Muscle layer of duodenum (tissue), 2 donors: ENCODE results near the gene PLXNA4.

ENCODE experiments used
- H3K27ac ChIP-seq: one replicate; pipeline ENCODE4 v1.7.0; 2013; ENCODE audit warnings: mild to moderate bottlenecking, low read length
- H3K27me3 ChIP-seq: one replicate; pipeline ENCODE4 v1.7.0; 2013; ENCODE audit warnings: low read depth, mild to moderate bottlenecking, control low read depth, low read length
- H3K36me3 ChIP-seq, 2 donors: one replicate each; pipeline ENCODE4 v1.7.0; 2013; ENCODE audit warnings: low read length in 2 of 2, control low read depth in 1 of 2, mild to moderate bottlenecking in 1 of 2; ENCODE audit not compliant: insufficient read depth in 2 of 2, control insufficient read depth in 1 of 2
- H3K4me1 ChIP-seq, 2 donors: one replicate each; pipeline ENCODE4 v1.7.0; 2013; ENCODE audit warnings: low read length in 2 of 2, mild to moderate bottlenecking in 2 of 2, control low read depth in 1 of 2, moderate library complexity in 1 of 2; ENCODE audit not compliant: insufficient read depth in 2 of 2, control insufficient read depth in 1 of 2
- H3K4me3 ChIP-seq, 2 donors: one replicate each; pipeline ENCODE4 v1.7.0; 2013; ENCODE audit warnings: low read length in 2 of 2, low read depth in 1 of 2, mild to moderate bottlenecking in 1 of 2
- H3K9me3 ChIP-seq, 2 donors: one replicate each; pipeline ENCODE4 v1.7.0; 2013; ENCODE audit warnings: low read length in 2 of 2, control low read depth in 1 of 2, mild to moderate bottlenecking in 1 of 2; ENCODE audit not compliant: control insufficient read depth in 1 of 2
- donor health status: healthy.

Gene PLXNA4

GRCh38 chr7:132081686-132082085 lies 494.6 kb downstream of the PLXNA4 start:
- H3K27ac ChIP-seq: no peak overlapping the region
- peaks cover 10 to 17% of the 10 kb centered on the region in 2 donors for H3K4me1 ChIP-seq

DNA sequence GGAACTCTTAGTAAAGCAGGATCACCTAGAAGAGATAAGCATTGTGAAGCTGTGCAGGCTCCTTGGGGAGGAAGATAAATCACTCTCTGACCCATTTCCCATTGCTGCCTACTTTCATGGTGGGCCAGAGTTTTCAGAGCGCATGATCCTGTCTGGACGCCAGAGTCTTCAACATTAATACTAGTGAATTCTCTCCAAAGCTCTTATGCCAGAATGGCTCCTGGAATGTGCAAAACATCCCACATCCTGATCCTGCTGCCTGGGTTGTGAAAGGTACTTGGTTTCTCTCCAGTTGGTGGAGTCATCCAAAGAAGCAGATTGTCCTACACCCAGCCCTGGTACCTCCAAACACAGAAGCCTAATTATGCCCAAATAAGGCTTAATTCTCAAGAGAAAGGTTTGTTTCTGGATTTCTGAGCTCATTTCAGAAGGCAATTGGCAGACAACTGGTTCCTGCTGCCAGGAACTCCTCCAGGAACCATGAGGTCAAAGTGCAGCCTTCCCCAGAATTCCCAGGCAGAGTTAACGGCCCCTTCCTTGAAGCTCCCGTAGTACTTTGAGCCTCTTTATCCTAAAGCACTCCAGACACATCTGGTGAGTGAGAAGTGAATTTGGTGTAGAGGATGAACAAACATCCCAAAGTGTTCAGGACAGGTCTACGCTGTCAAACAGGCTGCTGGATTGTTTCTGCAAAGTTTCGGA lies 495.2 kb downstream of the PLXNA4 start:
- Histone ChIP-seq H3K4me3 (no peak overlapping the region), H3K4me1 (peaks cover 10 to 17% of the 10 kb centered on the region in 2 donors), H3K9me3 (no peaks in the 10 kb centered on the region), H3K27ac (no peak overlapping the region), H3K27me3 (no peaks in the 10 kb centered on the region), H3K36me3 (no peaks in the 10 kb centered on the region)

More at GRCh38 chr7:132081686-132082085, 494.6 kb downstream of the PLXNA4 start:
- Histone ChIP-seq H3K27me3 (no peaks in the 10 kb centered on the region), H3K9me3 (no peaks in the 10 kb centered on the region), H3K36me3 (no peaks in the 10 kb centered on the region), H3K4me3 (no peak overlapping the region)

GRCh38 chr7:132080467-132080866 lies 495.8 kb downstream of the PLXNA4 start:
- Histone ChIP-seq H3K36me3 (no peaks in the 10 kb centered on the region), H3K27me3 (no peaks in the 10 kb centered on the region), H3K4me1 (peaks cover 10 to 17% of the 10 kb centered on the region in 2 donors), H3K27ac (no peak overlapping the region), H3K4me3 (no peak overlapping the region), H3K9me3 (no peaks in the 10 kb centered on the region)

GRCh38 chr7:132078891-132079735 lies 497.2 kb downstream of the PLXNA4 start:
- H3K27me3 ChIP-seq: no peaks in the 10 kb centered on the region
- no peaks in the 10 kb centered on the region for H3K36me3 ChIP-seq
- no peaks in the 10 kb centered on the region for H3K9me3 ChIP-seq
- no peak overlapping the region for H3K4me3 ChIP-seq
- H3K4me1 ChIP-seq: peaks cover 10 to 17% of the 10 kb centered on the region in 2 donors
- no peak overlapping the region for H3K27ac ChIP-seq

- H3K4me1 ChIP-seq: peaks cover 10 to 17% of the 10 kb centered on the region in 2 donors
- H3K27ac ChIP-seq: no peak overlapping the region
- H3K9me3 ChIP-seq: no peaks in the 10 kb centered on the region
- H3K27me3 ChIP-seq: no peaks in the 10 kb centered on the region
- no peaks in the 10 kb centered on the region for H3K36me3 ChIP-seq
- H3K4me3 ChIP-seq: no peak overlapping the region
These were observed 498.1 kb downstream of the PLXNA4 start for GRCh38 chr7:132077971-132078685.

DNA sequence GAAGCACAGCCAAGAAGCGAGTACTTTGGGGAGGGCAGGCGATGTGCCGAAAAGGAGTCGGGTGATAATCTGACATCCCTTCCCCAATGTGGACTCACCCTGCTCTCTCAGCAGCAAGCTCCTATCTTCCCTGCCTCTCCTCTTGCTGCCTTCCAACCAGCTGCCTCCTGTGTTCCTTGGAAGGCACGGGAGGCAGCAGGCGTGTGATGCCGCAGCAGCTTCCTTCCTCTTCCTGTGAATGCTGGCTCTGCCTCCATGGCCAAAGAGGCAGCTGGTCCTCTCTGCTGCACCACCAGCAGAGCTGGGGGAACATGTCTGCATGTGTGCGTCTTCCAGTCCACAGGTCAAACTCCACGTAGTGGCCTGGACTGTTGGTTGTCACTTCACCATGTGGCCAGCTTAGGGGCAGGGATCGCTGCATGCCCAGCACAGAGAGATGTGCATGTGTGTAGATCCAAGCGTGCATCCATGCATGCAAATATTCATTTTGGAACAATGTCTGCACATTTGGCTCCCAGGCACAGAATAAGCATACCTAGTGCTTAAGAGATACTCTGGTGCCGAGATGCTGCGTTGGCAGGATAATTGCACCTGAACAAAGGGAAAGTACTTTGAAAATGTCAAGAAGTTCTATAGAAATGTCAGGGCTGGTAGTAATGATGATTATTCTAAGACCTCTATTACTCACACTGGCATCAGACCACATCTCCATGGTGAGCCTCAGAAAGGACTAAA lies 499.8 kb downstream of the PLXNA4 start:
- Histone ChIP-seq H3K9me3 (no peaks in the 10 kb centered on the region), H3K4me3 (no peak overlapping the region), H3K27ac (no peak overlapping the region), H3K27me3 (no peaks in the 10 kb centered on the region), H3K4me1 (peaks cover 10 to 13% of the 10 kb centered on the region in 2 donors), H3K36me3 (no peaks in the 10 kb centered on the region)

GRCh38 chr7:132075515-132075914 lies 500.8 kb downstream of the PLXNA4 start:
- H3K4me3 ChIP-seq: no peak overlapping the region
- H3K27me3 ChIP-seq: no peaks in the 10 kb centered on the region
- H3K36me3 ChIP-seq: no peaks in the 10 kb centered on the region
- peaks cover 3 to 4% of the 10 kb centered on the region in 2 donors for H3K4me1 ChIP-seq
- H3K27ac ChIP-seq: no peak overlapping the region
- no peaks in the 10 kb centered on the region for H3K9me3 ChIP-seq

DNA sequence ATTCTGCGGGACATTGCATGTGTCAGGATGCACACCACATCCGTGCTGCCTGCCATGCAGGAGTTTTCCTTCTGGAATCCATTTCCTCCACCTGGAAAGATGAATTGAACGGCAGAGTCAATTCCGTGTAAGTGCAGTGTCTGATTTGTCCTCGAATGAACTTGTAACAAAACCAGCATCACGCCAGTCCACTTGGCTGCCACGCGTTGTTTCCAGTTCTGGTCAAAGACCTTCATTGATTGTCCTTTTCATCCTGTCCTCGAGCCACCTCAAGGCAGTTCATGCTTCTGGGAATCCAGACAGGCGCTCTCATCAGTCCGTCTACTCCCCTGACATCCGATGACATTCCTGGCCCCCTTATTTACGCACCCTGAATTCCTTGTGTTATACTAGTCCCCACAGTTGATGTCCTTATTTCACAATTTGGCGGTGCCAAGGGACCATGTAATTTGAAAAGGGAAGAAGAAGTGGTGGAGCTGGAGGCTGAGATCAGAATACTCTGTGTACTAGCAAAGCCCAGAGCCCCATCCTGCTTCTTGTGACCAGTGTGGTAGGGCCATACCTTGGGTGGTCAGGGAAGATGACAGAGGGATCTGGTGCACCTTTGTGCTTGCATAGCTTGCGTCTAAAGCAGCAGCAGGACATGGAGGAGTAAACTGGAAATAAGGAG lies 502.2 kb downstream of the PLXNA4 start:
- no peaks in the 10 kb centered on the region for H3K27me3 ChIP-seq
- H3K27ac ChIP-seq: no peak overlapping the region
- no peaks in the 10 kb centered on the region for H3K36me3 ChIP-seq
- H3K4me1 ChIP-seq: peaks cover 0 to 4% of the 10 kb centered on the region in 2 donors
- H3K4me3 ChIP-seq: no peak overlapping the region
- H3K9me3 ChIP-seq: no peaks in the 10 kb centered on the region
